Hematopoietic multipotent progenitor cell (in vitro differentiated cells): ENCODE results near the gene THBS1. TPM values are rescaled to one million over a fixed set of nuclear protein-coding genes. Genes with fewer than 3 reads are reported as not detected.

Experiments
- DNase-seq, 3 donors: peaks; one replicate each; pipeline ENCODE4 v3.0.0-alpha.2; 2011 to 2015; ENCODE audit warnings: low read depth in 2 of 3, low spot score in 2 of 3
- total RNA-seq: library from RNA; depleted of rRNA; stranded (reverse); fragments of >200 nt; gene quantifications from one replicate; pipeline ENCODE4 v1.2.3, GENCODE V29; 2012

THBS1 gene
- total RNA-seq, 1 donor = 16.2 TPM

GRCh38 chr15:39598958-39599845 is 18.3 kb downstream of the THBS1 start:
- no peak for DNase-seq

GRCh38 chr15:39599871-39600270 is 19.0 kb downstream of the THBS1 start:
- DNase-seq = no peak

- no peak for DNase-seq
These were observed 21.3 kb downstream of the THBS1 start for GRCh38 chr15:39602143-39602542.

GRCh38 chr15:39605146-39605545 is 24.3 kb downstream of the THBS1 start:
- DNase-seq = no peak

- DNase-seq = no peak
These were observed 27.6 kb downstream of the THBS1 start for GRCh38 chr15:39608185-39609139.

- DNase-seq = no peak
These were observed 28.5 kb downstream of the THBS1 start for GRCh38 chr15:39609166-39609916.

GRCh38 chr15:39610665-39611064 is 29.8 kb downstream of the THBS1 start:
- no peak for DNase-seq

GRCh38 chr15:39613271-39613670 is 32.4 kb downstream of the THBS1 start:
- DNase-seq = no peak

GRCh38 chr15:39613861-39614260 is 33.0 kb downstream of the THBS1 start:
- DNase-seq = no peak

- DNase-seq = no peak
These were observed 36.0 kb downstream of the THBS1 start for GRCh38 chr15:39616731-39617455.

- DNase-seq = no peak
These were observed 37.4 kb downstream of the THBS1 start for GRCh38 chr15:39618063-39618823.

- no peak for DNase-seq
These were observed 40.3 kb downstream of the THBS1 start for GRCh38 chr15:39621210-39621609.

- DNase-seq = no peak
These were observed 41.1 kb downstream of the THBS1 start for GRCh38 chr15:39621976-39622375.

- DNase-seq = no peak
These were observed 42.0 kb downstream of the THBS1 start for GRCh38 chr15:39622660-39623516.

- no peak for DNase-seq
These were observed 42.7 kb downstream of the THBS1 start for GRCh38 chr15:39623529-39623931.

GRCh38 chr15:39624806-39625205 is 43.9 kb downstream of the THBS1 start:
- DNase-seq = peak; percentile 34 to 50 (median 43)

- no peak for DNase-seq
These were observed 44.6 kb downstream of the THBS1 start for GRCh38 chr15:39625451-39625850.

- no peak for DNase-seq
These were observed 45.0 kb downstream of the THBS1 start for GRCh38 chr15:39625856-39626255.
